Hepatocyte (in vitro differentiated cells): Measurements from ENCODE around the gene NEUROG2.

ENCODE experiments used
- EZH2 ChIP-seq: fragments of 200-600 bp; sonication (generic); IDR thresholded peaks from 2 replicates; pipeline ENCODE4 v1.6.1; 2016; ENCODE audit warnings: antibody characterized with exemption, mild to moderate bottlenecking, borderline replicate concordance
- EZH2phosphoT487 ChIP-seq: fragments of 200-600 bp; sonication (generic); IDR thresholded peaks from one replicate; pipeline ENCODE4 v1.6.1; 2018; ENCODE audit warnings: antibody characterized with exemption, mild to moderate bottlenecking, low read depth, moderate library complexity; ENCODE audit not compliant: unreplicated experiment, severe bottlenecking
- TF ChIP-seq, protein P1 (sequence below): fragments of 200-600 bp; sonication (generic); IDR thresholded peaks from 2 replicates; pipeline ENCODE4 v1.5.1; 2016; ENCODE audit warnings: antibody characterized with exemption, mild to moderate bottlenecking; ENCODE audit not compliant: poor library complexity

DNA sequence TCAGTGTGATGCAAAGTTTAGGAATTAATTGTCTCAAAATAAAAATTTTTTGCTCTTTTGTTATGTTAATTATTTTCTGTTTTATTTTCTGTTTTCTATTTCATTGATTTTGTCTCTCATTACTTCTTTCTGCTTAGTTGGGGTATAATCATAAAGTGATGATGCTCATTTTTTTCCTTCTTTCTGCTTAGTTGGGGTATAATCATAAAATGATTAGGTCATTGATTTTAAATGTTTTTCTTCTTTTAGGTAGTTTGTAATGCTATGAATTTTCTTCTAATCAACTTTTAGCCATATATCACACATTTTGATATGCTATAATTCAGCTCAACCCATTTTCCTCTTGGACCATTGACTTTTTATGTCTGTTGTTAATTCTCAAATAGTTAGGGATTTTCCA lies 43.7 kb downstream of the NEUROG2 start:
- TF ChIP-seq, protein P1, sequence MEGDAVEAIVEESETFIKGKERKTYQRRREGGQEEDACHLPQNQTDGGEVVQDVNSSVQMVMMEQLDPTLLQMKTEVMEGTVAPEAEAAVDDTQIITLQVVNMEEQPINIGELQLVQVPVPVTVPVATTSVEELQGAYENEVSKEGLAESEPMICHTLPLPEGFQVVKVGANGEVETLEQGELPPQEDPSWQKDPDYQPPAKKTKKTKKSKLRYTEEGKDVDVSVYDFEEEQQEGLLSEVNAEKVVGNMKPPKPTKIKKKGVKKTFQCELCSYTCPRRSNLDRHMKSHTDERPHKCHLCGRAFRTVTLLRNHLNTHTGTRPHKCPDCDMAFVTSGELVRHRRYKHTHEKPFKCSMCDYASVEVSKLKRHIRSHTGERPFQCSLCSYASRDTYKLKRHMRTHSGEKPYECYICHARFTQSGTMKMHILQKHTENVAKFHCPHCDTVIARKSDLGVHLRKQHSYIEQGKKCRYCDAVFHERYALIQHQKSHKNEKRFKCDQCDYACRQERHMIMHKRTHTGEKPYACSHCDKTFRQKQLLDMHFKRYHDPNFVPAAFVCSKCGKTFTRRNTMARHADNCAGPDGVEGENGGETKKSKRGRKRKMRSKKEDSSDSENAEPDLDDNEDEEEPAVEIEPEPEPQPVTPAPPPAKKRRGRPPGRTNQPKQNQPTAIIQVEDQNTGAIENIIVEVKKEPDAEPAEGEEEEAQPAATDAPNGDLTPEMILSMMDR: no peak
- no peak for TF ChIP-seq EZH2
- TF ChIP-seq EZH2phosphoT487: no peak
